Measurements from ENCODE around the gene MOSPD2. TPM values are rescaled to one million over a fixed set of nuclear protein-coding genes. Genes with fewer than 3 reads are reported as not detected.

Gene MOSPD2
- polyA plus RNA-seq, 1 donor (not counting 4 experiments of a cell fraction or from before 2014, with no cell fraction given), result 20.4 TPM

DNA sequence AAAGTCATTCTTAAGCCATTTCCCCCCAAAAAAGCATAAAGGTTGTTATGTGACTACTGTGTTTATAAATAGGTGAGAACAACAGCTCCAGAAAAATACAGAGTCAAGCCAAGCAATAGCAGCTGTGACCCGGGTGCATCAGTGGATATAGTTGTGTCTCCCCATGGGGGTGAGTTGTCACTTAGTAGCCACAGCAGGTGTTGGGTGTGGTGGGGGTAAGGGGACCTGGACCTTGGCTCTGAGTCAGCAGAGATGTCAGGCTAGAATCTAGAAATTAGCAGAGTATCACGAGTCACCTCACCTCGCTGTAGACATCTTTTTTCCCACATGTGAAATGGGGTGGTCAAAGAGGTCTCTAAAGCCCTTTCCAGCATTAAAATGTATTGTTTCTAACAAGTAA is 42.4 kb downstream of the MOSPD2 start:
- H3K36me3 ChIP-seq (ENCODE audit: control insufficient read depth in 2 of 2, extremely low read depth in 1 of 2, insufficient read depth in 2 of 2, low read length in 2 of 2), result peaks cover 3 to 6% of the 10 kb centered on the region in 2 experiments
- no peaks in the 10 kb centered on the region for H3K4me1 ChIP-seq (ENCODE audit: control insufficient read depth, extremely low read depth, insufficient read depth, low read length)
- FAIRE-seq (no peak), DNase-seq (ENCODE audit: low read depth, low spot score) (no peak)
- H3K9me3 ChIP-seq (ENCODE audit: control insufficient read depth, low read depth, low read length), result no peaks in the 10 kb centered on the region
- H3K4me3 ChIP-seq (ENCODE audit: control insufficient read depth in 2 of 3, extremely low read depth in 1 of 3, insufficient read depth in 2 of 3, low read depth in 1 of 3, low read length in 3 of 3), result no peak overlapping the region
- H3K4me2 ChIP-seq (ENCODE audit: control insufficient read depth, extremely low read depth, insufficient read depth, low read depth, low read length), result no peak overlapping the region
- H3K9me1 ChIP-seq (ENCODE audit: control insufficient read depth, extremely low read depth, insufficient read depth, low read length), result no peaks in the 10 kb centered on the region
- H4K20me1 ChIP-seq (ENCODE audit: control insufficient read depth, extremely low read depth, insufficient read depth, low read length), result no peaks in the 10 kb centered on the region
- H2AFZ ChIP-seq (ENCODE audit: control insufficient read depth, low read length), result no peak overlapping the region
- dilution Hi-C loops (cut with MboI; ENCODE audit: extremely low pct_ligation_motif_present, low sequenced_read_pairs), result no loop called here
- TF ChIP-seq CTCF (optimal IDR thresholded peaks at IDR 0.05 in 1 of 3, IDR thresholded peaks at IDR 0.05 in 1 of 3, conservative IDR thresholded peaks at IDR 0.05 in 1 of 3; ENCODE audit: extremely low read depth in 1 of 3, insufficient read depth in 2 of 3, low read length in 3 of 3), result no peak
- no peak for TF ChIP-seq EZH2 (IDR thresholded peaks at IDR 0.05; ENCODE audit: low read length)
- H3K27ac ChIP-seq (ENCODE audit: control insufficient read depth, insufficient read depth, low read length), result no peak overlapping the region
- H3K9ac ChIP-seq (ENCODE audit: control insufficient read depth, extremely low read depth, insufficient read depth, low read length), result no peak overlapping the region
- H3K27me3 ChIP-seq (ENCODE audit: control insufficient read depth, extremely low read depth, insufficient read depth, low read length), result no peaks in the 10 kb centered on the region
- no peaks in the 10 kb centered on the region for H3K79me2 ChIP-seq (ENCODE audit: control insufficient read depth, insufficient read depth, low read length)

GRCh38 chrX:14916017-14916674 is 42.9 kb downstream of the MOSPD2 start:
- DNase-seq (ENCODE audit: low read depth, low spot score), result no peak
- H2AFZ ChIP-seq (ENCODE audit: control insufficient read depth, low read length), result no peak overlapping the region
- no peaks in the 10 kb centered on the region for H3K9me3 ChIP-seq (ENCODE audit: control insufficient read depth, low read depth, low read length)
- no peak overlapping the region for H3K4me3 ChIP-seq (ENCODE audit: control insufficient read depth in 2 of 3, extremely low read depth in 1 of 3, insufficient read depth in 2 of 3, low read depth in 1 of 3, low read length in 3 of 3)
- no peak overlapping the region for H3K4me2 ChIP-seq (ENCODE audit: control insufficient read depth, extremely low read depth, insufficient read depth, low read depth, low read length)
- peaks cover 3 to 6% of the 10 kb centered on the region in 2 experiments for H3K36me3 ChIP-seq (ENCODE audit: control insufficient read depth in 2 of 2, extremely low read depth in 1 of 2, insufficient read depth in 2 of 2, low read length in 2 of 2)
- no peak for FAIRE-seq
- H3K79me2 ChIP-seq (ENCODE audit: control insufficient read depth, insufficient read depth, low read length), result no peaks in the 10 kb centered on the region
- H3K27me3 ChIP-seq (ENCODE audit: control insufficient read depth, extremely low read depth, insufficient read depth, low read length), result no peaks in the 10 kb centered on the region
- no peaks in the 10 kb centered on the region for H3K4me1 ChIP-seq (ENCODE audit: control insufficient read depth, extremely low read depth, insufficient read depth, low read length)
- H3K27ac ChIP-seq (ENCODE audit: control insufficient read depth, insufficient read depth, low read length), result no peak overlapping the region
- dilution Hi-C loops (cut with MboI; ENCODE audit: extremely low pct_ligation_motif_present, low sequenced_read_pairs), result no loop called here
- no peak overlapping the region for H3K9ac ChIP-seq (ENCODE audit: control insufficient read depth, extremely low read depth, insufficient read depth, low read length)
- no peak for TF ChIP-seq CTCF (optimal IDR thresholded peaks at IDR 0.05 in 1 of 3, IDR thresholded peaks at IDR 0.05 in 1 of 3, conservative IDR thresholded peaks at IDR 0.05 in 1 of 3; ENCODE audit: extremely low read depth in 1 of 3, insufficient read depth in 2 of 3, low read length in 3 of 3)
- no peak for TF ChIP-seq EZH2 (IDR thresholded peaks at IDR 0.05; ENCODE audit: low read length)
- no peaks in the 10 kb centered on the region for H3K9me1 ChIP-seq (ENCODE audit: control insufficient read depth, extremely low read depth, insufficient read depth, low read length)
- no peaks in the 10 kb centered on the region for H4K20me1 ChIP-seq (ENCODE audit: control insufficient read depth, extremely low read depth, insufficient read depth, low read length)
